ENCODE results near the gene CLEC18B.
"Not testable (repeated sequence)": the region's sequence is repeated elsewhere in the genome, so short reads cannot be mapped to it uniquely, and the experiment has no call there.

Gene CLEC18B

DNA sequence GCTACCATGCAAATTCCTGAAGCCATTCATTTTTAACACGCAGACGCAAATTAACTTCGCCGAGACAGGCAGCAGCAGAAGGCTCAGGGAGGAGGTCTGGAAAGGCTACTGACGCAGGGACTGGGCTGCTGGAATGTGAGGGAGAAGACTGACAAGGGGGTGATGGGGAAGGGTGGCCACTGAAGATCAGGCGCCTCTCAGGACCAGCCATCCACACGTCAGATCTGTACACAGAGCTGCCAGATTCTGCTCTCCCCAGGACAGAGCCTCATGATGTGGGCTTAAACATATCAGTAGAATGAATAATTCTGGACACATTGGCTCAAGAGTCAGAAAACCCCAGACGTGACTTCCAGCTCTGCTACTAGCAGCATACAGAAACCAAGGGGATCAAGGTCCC, 25.6 kb upstream of the CLEC18B start:
- DNase-seq (ENCODE audit: low read depth) = no peak
- TF ChIP-seq, protein P1, sequence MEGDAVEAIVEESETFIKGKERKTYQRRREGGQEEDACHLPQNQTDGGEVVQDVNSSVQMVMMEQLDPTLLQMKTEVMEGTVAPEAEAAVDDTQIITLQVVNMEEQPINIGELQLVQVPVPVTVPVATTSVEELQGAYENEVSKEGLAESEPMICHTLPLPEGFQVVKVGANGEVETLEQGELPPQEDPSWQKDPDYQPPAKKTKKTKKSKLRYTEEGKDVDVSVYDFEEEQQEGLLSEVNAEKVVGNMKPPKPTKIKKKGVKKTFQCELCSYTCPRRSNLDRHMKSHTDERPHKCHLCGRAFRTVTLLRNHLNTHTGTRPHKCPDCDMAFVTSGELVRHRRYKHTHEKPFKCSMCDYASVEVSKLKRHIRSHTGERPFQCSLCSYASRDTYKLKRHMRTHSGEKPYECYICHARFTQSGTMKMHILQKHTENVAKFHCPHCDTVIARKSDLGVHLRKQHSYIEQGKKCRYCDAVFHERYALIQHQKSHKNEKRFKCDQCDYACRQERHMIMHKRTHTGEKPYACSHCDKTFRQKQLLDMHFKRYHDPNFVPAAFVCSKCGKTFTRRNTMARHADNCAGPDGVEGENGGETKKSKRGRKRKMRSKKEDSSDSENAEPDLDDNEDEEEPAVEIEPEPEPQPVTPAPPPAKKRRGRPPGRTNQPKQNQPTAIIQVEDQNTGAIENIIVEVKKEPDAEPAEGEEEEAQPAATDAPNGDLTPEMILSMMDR (IDR thresholded peaks at IDR 0.05; ENCODE audit: control insufficient read depth, extremely low read depth, insufficient read depth) = no peak

DNA sequence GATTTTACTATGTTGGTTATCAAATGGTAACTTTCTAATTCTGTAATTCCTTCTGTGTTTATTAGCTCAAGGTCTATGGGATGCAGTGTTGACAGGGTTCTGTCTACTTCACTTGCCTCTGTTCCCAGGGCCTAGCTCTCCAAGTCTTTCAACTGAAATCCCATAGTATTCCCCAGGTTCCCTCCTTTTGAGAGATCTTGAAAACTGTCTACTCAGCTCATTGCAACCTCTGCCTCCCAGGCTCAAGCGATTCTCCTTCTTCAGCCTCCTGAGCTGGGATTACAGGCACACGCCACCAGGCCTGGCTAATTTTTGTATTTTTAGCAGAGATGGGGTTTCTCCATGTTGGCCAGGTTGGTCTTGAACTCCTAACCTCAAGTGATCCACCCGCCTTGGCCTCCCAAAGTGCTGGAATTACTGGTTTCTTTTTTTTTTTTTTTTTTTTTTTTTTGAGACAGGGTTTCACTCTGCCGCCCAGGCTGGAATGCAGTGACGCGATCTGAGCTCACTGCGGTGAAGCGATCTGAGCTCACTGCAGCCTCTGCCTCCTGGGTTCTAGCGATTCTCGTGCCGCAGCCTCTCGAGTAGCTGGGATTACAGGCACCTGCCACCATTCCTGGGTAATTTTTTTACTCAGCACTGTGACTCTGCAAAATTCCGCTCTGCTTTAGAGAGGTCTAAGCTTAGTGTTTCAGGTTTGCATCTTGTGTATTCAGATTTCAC, 22.5 kb upstream of the CLEC18B start:
- not testable (repeated sequence) for H3K4me3 ChIP-seq (ENCODE audit: low read depth, low read length); DNase-seq (ENCODE audit: low read depth)

More for the DNA sequence above, 25.6 kb upstream of the CLEC18B start:
- no peak overlapping the region for H3K4me3 ChIP-seq (ENCODE audit: low read depth, low read length)

DNA sequence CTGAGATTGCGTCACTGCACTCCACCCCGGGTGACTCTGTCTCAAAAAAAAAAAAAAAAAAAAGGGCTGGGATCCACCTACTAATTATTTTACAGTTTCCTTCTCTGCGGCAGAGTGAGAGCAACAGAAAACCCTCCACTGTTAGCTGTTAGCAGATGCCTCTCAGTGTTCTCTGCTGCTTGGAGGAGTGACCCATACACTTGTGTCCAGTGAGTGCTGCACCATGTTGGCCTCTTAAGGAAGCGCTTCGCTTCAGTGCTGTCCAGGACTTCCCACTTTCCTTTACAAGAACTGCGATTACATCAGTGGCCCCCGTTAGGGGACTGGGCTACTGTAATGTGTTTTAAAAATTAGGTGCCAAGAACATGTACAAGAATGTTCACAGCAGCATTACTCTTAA, 18.4 kb upstream of the CLEC18B start:
- no peak for DNase-seq (ENCODE audit: low read depth)
- TF ChIP-seq, protein P1 (IDR thresholded peaks at IDR 0.05; ENCODE audit: control insufficient read depth, extremely low read depth, insufficient read depth) = no peak
- no peak overlapping the region for H3K4me3 ChIP-seq (ENCODE audit: low read depth, low read length)

DNA sequence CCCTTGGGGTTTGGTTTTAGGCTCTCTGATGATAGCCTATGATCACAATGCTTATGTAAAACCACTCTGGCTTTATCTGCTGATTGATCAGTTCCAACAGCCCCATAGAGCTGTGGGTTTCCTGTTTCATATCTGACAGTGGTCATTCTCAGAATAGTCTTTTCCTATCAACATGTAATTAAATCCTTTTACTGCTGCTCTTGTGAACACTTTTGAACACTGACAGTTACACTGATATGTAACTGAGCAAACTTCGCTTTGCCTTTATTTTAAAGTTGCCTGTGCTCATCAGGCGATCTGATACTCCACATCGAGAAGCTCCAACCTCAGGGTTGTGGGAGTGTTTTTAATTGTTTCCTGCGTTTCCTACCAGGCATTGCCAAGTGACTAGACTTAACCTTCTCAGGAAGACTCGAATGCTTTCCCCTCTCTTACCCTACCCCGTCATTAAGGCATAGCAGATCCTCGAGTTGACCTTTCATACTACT, 17.3 kb upstream of the CLEC18B start:
- TF ChIP-seq, protein P1 (IDR thresholded peaks at IDR 0.05; ENCODE audit: control insufficient read depth, extremely low read depth, insufficient read depth) = no peak
- DNase-seq (ENCODE audit: low read depth) = no peak
- no peak overlapping the region for H3K4me3 ChIP-seq (ENCODE audit: low read depth, low read length)

DNA sequence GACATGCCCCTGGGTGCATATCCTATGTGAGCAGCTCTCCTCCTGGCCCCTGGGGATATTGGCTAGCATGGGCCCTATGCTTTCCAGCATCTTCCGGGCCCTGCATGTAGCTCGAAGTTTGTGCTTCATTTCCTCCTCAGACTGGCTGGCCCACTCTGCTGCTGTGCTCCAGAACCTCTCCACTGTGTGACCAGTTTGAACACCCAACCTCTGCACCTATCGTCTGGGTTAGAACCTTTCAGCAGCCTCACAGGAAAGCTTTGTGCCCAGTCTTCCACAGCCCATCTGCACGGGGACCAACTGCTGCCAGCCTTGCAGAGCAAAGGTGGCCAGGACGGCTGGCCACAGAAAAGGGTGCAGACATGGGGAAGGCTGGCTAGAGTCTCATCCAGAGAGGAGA, 10.2 kb upstream of the CLEC18B start:
- TF ChIP-seq, protein P1 (IDR thresholded peaks at IDR 0.05; ENCODE audit: control insufficient read depth, extremely low read depth, insufficient read depth) = no peak
- H3K4me3 ChIP-seq (ENCODE audit: low read depth, low read length) = no peak overlapping the region
- DNase-seq (ENCODE audit: low read depth) = no peak

DNA sequence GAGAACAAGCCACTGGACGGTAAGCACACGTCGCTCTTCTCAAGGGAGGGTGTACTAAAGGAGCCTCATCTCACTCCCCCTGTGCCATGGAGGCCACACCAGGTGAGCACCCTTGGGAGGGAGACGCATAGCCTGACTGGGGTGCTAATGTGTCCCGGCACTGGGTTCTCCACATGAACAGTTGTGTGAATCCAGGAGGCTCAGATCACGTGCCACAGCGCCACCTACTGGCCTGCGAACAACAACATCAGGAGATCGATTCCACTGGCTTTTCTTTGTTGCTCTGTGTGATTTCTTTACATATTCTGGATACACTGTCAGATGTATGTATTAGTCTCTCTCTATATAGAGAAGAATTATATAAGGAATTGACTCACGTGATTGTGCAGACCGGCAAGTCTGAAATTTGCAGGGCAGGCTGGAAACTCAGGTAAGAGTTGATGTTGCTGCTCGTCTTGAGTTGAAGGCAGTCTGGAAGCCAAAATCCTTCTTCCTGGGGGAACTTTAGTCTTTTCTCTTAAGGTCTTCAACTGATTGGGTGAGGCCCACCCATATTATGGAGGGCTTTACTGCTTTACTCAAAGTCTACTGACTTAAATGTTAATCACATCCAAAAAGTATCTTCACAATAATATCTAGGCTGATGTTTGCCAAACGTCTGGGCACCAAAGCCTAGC, 8.9 kb upstream of the CLEC18B start:
- TF ChIP-seq, protein P1 (IDR thresholded peaks at IDR 0.05; ENCODE audit: control insufficient read depth, extremely low read depth, insufficient read depth) = peak; percentile 67

DNA sequence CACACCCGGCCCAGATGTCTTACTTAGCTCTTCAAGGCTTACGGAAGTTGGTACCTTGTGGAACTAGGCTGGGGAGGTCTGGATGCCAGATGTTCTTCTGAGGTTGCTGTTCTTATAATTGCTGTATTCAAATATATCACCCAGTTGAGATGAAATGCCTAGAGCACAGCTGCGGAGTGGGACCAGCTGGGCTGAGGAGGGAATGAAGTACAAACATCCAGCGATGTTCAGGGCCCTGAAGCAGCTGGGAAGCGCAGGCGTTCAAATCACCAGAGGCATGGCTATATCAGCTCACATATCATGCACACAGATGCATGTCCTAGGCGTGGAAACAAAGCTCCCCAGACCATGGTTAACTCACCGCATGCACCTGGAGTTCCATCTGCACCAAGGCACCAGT, 7.2 kb upstream of the CLEC18B start:
- H3K4me3 ChIP-seq (ENCODE audit: low read depth, low read length); DNase-seq (ENCODE audit: low read depth): not testable (repeated sequence)

More for the DNA sequence above, 8.9 kb upstream of the CLEC18B start:
- peak; percentile 0 for DNase-seq (ENCODE audit: low read depth)
- H3K4me3 ChIP-seq (ENCODE audit: low read depth, low read length) = not testable (repeated sequence)

DNA sequence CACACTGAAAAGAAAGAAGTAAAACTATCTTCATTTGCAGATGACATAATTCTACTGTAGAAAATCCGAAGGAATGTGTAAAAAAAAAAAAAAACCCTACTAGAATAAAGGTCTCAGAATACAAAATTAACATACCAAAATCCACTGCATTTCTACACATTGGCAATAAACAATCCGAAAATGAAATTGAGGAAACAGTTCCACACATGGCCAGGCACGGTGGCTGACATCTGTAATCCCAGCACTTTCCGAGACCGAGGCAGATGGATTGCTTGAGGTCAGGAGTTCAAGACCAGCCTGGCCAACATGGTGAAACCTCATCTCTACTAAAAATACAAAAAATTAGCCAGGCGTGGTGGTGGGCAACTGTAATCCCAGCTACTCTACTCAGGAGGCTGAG, 4.5 kb upstream of the CLEC18B start:
- H3K4me3 ChIP-seq (ENCODE audit: low read depth, low read length); DNase-seq (ENCODE audit: low read depth): not testable (repeated sequence)

DNA sequence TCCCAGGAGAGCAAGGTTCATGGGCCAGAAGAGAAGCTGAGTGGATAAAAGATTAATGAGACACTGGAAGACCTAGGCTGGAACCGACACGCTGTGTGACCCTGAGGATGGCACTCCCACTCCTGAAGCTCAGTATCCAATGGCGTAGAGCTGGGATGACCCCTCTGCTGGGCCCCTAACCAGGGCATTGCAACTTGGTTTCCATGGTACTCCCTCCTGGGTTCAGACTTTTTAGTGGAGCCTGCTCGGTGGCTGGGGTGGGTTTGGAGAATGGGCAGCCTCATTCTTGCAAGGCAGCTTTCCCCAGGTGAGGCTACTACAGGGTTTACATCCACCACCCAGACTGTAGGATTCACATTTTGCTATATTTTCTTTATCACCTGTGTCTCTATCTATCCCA, 2.4 kb upstream of the CLEC18B start:
- H3K4me3 ChIP-seq (ENCODE audit: low read depth, low read length); DNase-seq (ENCODE audit: low read depth): not testable (repeated sequence)

DNA sequence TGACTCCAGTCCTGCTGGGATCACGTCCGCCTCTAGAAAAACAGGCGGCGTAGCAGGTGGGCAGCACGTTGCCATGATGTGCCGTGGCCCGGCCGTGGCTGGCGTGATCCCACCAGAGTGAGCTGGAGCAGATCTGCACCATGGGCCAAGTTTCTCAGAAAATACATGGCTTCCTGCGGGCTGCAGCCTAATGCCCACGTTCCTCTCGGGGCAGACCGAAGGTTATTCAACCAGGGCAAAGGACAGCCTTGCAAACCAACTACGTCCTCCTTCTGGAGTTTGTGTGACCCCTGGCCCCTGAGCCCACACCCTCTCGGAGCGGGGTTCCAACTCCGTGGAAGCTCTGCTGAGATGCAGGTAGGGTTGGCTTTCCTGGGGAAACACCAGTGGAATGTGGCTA, 808 bp upstream of the CLEC18B start:
- H3K4me3 ChIP-seq (ENCODE audit: low read depth, low read length); DNase-seq (ENCODE audit: low read depth): not testable (repeated sequence)

DNA sequence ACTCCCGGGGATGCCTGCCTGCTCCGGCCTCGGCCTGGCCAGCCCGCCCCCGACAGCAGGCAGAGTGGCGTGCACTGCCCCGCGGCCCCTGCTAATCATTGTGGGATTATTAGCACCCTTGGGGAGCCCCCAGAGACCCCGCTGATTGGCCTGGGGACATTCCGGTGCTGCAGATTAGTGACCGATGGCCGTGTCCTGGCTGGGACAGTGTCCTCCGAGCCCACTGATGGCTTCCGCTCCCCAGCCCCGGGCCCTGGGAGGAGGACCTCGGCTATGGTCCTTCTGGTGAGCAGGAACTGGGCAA, 156 bp upstream of the CLEC18B start:
- not testable (repeated sequence) for H3K4me3 ChIP-seq (ENCODE audit: low read depth, low read length); DNase-seq (ENCODE audit: low read depth)

DNA sequence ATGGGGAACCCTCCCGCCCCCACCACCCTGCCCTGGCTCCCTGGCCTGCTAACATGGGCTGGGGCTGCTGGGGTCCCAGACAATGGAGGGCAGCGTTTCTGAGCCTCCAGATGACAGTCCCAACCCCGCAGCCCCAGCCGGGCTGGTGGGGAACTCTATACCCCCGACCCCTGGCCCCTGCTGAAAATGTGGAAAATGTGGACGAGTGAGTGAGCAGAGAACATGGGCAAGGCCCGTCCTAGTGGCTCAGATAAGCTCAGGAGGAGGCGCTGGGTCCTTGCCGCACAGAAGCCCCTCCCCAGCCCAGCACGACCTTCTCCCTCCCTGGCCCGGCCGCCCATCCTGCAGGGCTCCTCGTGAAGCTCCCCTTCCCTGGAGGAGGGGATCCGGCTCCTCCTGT, 1.5 kb downstream of the CLEC18B start:
- not testable (repeated sequence) for DNase-seq (ENCODE audit: low read depth); H3K4me3 ChIP-seq (ENCODE audit: low read depth, low read length)

DNA sequence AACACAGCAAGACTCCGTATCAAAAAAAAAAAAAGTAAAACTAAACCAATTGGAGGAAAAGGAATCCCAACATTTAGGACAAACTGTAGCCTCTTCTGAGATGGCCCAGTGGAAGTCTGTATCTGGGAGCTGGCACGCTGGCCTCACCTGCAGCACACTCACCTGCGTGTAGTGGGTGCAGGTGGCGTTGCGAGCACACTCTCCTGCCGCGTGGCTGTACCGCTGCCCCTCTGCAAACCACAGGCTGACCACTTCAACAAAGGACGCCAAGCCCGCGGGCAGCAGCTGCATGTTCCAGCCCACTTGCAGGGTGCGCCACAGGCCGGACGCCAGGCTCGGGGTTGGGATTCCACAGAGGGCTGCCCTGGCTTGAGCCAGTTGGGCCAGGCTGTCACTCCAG, 3.4 kb downstream of the CLEC18B start:
- not testable (repeated sequence) for DNase-seq (ENCODE audit: low read depth); H3K4me3 ChIP-seq (ENCODE audit: low read depth, low read length)
